HepG2 (cell line): ENCODE measurements around the gene TMEM107. TPM values are rescaled to one million over a fixed set of nuclear protein-coding genes. Genes with fewer than 3 reads are reported as not detected.

Experiments used
- E2F5 ChIP-seq: sonication (generic); formaldehyde crosslinking; conservative IDR thresholded peaks from 2 replicates; pipeline ENCODE4 v1.4.0; 2020; ENCODE audit warnings: missing genetic modification reagents
- ELF3 ChIP-seq: IDR thresholded peaks from 2 replicates; pipeline ENCODE4 v1.6.1; 2016; ENCODE audit warnings: missing genetic modification reagents, missing compliant biosample characterization
- GATA4 ChIP-seq: sonication (generic); IDR thresholded peaks from 2 replicates; pipeline ENCODE4 v1.6.1; 2016; ENCODE audit warnings: antibody characterized with exemption, low read depth, borderline replicate concordance
- GATAD1 ChIP-seq: IDR thresholded peaks from 2 replicates; pipeline ENCODE4 v1.6.1; 2016; ENCODE audit warnings: missing genetic modification reagents, missing compliant biosample characterization
- GLI4 ChIP-seq: sonication (generic); formaldehyde crosslinking; IDR thresholded peaks from 2 replicates; pipeline ENCODE4 v1.5.1; 2020; ENCODE audit warnings: missing genetic modification reagents, mild to moderate bottlenecking, moderate library complexity, borderline replicate concordance
- GPBP1L1 ChIP-seq: sonication (generic); formaldehyde crosslinking; IDR thresholded peaks from 2 replicates; pipeline ENCODE4 v1.5.0; 2020; ENCODE audit warnings: mild to moderate bottlenecking, missing genetic modification reagents
- HDAC6 ChIP-seq: fragments of 200-600 bp; sonication (generic); IDR thresholded peaks from 2 replicates; pipeline ENCODE4 v1.7.0; 2017; ENCODE audit warnings: mild to moderate bottlenecking, antibody characterized with exemption, low read length, low read depth
- MAZ ChIP-seq, 2 experiments: sonication (generic) in 1 of 2; formaldehyde crosslinking in 1 of 2; IDR thresholded peaks; 2 replicates each; pipeline versions ENCODE4 v1.5.0 to v1.6.1; 2012 to 2020; ENCODE audit warnings: low read depth in 2 of 2, mild to moderate bottlenecking in 2 of 2, borderline replicate concordance in 1 of 2, improper control_type of control experiment in 1 of 2, low read length in 1 of 2, missing genetic modification reagents in 1 of 2, moderate library complexity in 1 of 2
- MXD3 ChIP-seq: IDR thresholded peaks from 2 replicates; pipeline ENCODE4 v1.6.1; 2016; ENCODE audit warnings: mild to moderate bottlenecking, missing biosample characterization, missing genetic modification reagents
- NFKB2 ChIP-seq: sonication (generic); formaldehyde crosslinking; IDR thresholded peaks from 2 replicates; pipeline ENCODE4 v1.4.0; 2020; ENCODE audit warnings: missing genetic modification reagents, borderline replicate concordance
- POLR2G ChIP-seq: fragments of 200-400 bp; formaldehyde crosslinking; IDR thresholded peaks from 2 replicates; pipeline ENCODE4 v1.6.1; 2018; ENCODE audit warnings: mild to moderate bottlenecking, low read depth, low read length, moderate library complexity
- RBM39 ChIP-seq: fragments of 200-400 bp; formaldehyde crosslinking; IDR thresholded peaks from one replicate; pipeline ENCODE4 v1.6.1; 2018; ENCODE audit warnings: antibody characterized with exemption, mild to moderate bottlenecking, low read depth, low read length; ENCODE audit not compliant: poor library complexity, severe bottlenecking
- RFXAP ChIP-seq: sonication (generic); formaldehyde crosslinking; IDR thresholded peaks from 2 replicates; pipeline ENCODE4 v1.4.0; 2020; ENCODE audit warnings: missing genetic modification reagents, borderline replicate concordance
- SCMH1 ChIP-seq: sonication (generic); formaldehyde crosslinking; IDR thresholded peaks from 2 replicates; pipeline ENCODE4 v1.9.0; 2021; ENCODE audit warnings: missing genetic modification reagents, mild to moderate bottlenecking, borderline replicate concordance
- SRF ChIP-seq: IDR thresholded peaks from 2 replicates; pipeline ENCODE4 v1.6.1; 2011; ENCODE audit warnings: mild to moderate bottlenecking, low read depth, low read length, moderate library complexity
- YY1 ChIP-seq: IDR thresholded peaks from 2 replicates; pipeline ENCODE4 v1.6.1; 2011; ENCODE audit warnings: low read length, low read depth, moderate library complexity, mild to moderate bottlenecking; ENCODE audit not compliant: insufficient read depth, insufficient replicate concordance
- ZMAT5 ChIP-seq: sonication (generic); formaldehyde crosslinking; IDR thresholded peaks from 2 replicates; pipeline ENCODE4 v1.5.0; 2020; ENCODE audit warnings: mild to moderate bottlenecking, low read depth, missing genetic modification reagents, borderline replicate concordance
- ZNF276 ChIP-seq: sonication (generic); formaldehyde crosslinking; IDR thresholded peaks from 2 replicates; pipeline ENCODE4 v1.4.0; 2020; ENCODE audit warnings: mild to moderate bottlenecking, low read depth, missing genetic modification reagents
- ZNF317 ChIP-seq: sonication (generic); formaldehyde crosslinking; IDR thresholded peaks from 2 replicates; pipeline ENCODE4 v1.5.0; 2020; ENCODE audit warnings: mild to moderate bottlenecking, missing genetic modification reagents
- ZNF501 ChIP-seq: sonication (generic); formaldehyde crosslinking; IDR thresholded peaks from 2 replicates; pipeline ENCODE4 v1.5.1; 2020; ENCODE audit warnings: mild to moderate bottlenecking, moderate library complexity, missing genetic modification reagents
- ZNF652 ChIP-seq: IDR thresholded peaks from 2 replicates; pipeline ENCODE4 v1.6.1; 2016; ENCODE audit warnings: low read depth, borderline replicate concordance
- ZNF790 ChIP-seq: sonication (generic); formaldehyde crosslinking; IDR thresholded peaks from 2 replicates; pipeline ENCODE4 v1.8.0; 2022; ENCODE audit warnings: missing genetic modification reagents, mild to moderate bottlenecking, borderline replicate concordance
- ZNF879 ChIP-seq: sonication (generic); formaldehyde crosslinking; IDR thresholded peaks from 2 replicates; pipeline ENCODE4 v1.8.1; 2023; ENCODE audit warnings: missing genetic modification reagents
- polyA plus RNA-seq, 8 experiments: library from polyadenylated mRNA; depleted of rRNA in 3 of 8; stranded (reverse) in 7 of 8; unstranded in 1 of 8; fragments of >200 nt; fragmentation: Illumina TruSeq in 4 of 8; extraction: Trizol in 4 of 8; gene quantifications; 2 replicates each; pipeline versions ENCODE4 v1.2.1 to v1.2.3, GENCODE V29; 2011 to 2016; ENCODE audit warnings: low read depth in 4 of 8, missing spikeins in 1 of 8, mixed read lengths in 1 of 8; ENCODE audit not compliant: insufficient read depth in 1 of 8
- total RNA-seq, 5 experiments: library from RNA; depleted of rRNA; stranded (reverse); fragments of >200 nt; fragmentation: Illumina TruSeq; extraction: Trizol; gene quantifications; 2 replicates each; pipeline ENCODE4 v1.2.3, GENCODE V29; 2016; ENCODE audit warnings: low read depth in 1 of 5

TMEM107 gene
- total and polyA plus RNA-seq, 2 of the 13 experiments (the other 11 are each of a cell fraction or from before 2014, with no cell fraction given), result 7.2 to 15.3 TPM

- TF ChIP-seq ZNF879 (CRISPR knock-in tag) (peak; percentile 36; the same call in 1 of the 2 replicates), ZNF652 (CRISPR knock-in tag) (no peak), ZNF276 (CRISPR knock-in tag) (0 out of 2 replicates have a peak, but pooled peaks have one; percentile 76), GLI4 (CRISPR knock-in tag) (no peak), RBM39 (peak; percentile 58), ELF3 (CRISPR knock-in tag) (no peak), ZNF501 (CRISPR knock-in tag) (peak; percentile 71; the same call in 1 of the 2 replicates), GATAD1 (CRISPR knock-in tag) (peak; percentile 87), SCMH1 (CRISPR knock-in tag) (no peak), POLR2G (peak; percentile 89), YY1 (peak; percentile 14), GPBP1L1 (no peak), NFKB2 (CRISPR knock-in tag) (peak; percentile 69; the same call in 1 of the 2 replicates), RFXAP (CRISPR knock-in tag) (peak; percentile 63), MXD3 (CRISPR knock-in tag) (peak; percentile 73; the same call in 1 of the 2 replicates), GATA4 (no peak), HDAC6 (no peak), ZNF317 (CRISPR knock-in tag) (peak; percentile 60; the same call in 1 of the 2 replicates), ZNF790 (peak; percentile 80; the same call in 1 of the 2 replicates), E2F5 (CRISPR knock-in tag) (peak; percentile 98), MAZ (IDR thresholded peaks at IDR 0.05; ENCODE audit: borderline replicate concordance, low read depth, low read length) (no peak), MAZ (CRISPR knock-in tag; IDR thresholded peaks at IDR 0.05; ENCODE audit: low read depth) (0 out of 2 replicates have a peak, but pooled peaks have one; percentile 20), ZMAT5 (CRISPR knock-in tag) (no peak), SRF (peak; percentile 57; the same call in 1 of the 2 replicates)
Observed at GRCh38 chr17:8209907-8210760, 34.0 kb upstream of the TMEM107 start, which contains the start of gene AURKB (continued).
